Gastrocnemius medialis (tissue), 4 donors: ENCODE data around the gene TANGO6.

Source experiments
- POLR2A ChIP-seq, 2 donors: fragments of 450-650 bp; IDR thresholded peaks; one replicate each; pipeline ENCODE4 v1.6.1; 2017; ENCODE audit warnings: antibody characterized with exemption in 2 of 2, mild to moderate bottlenecking in 2 of 2, moderate library complexity in 2 of 2
- TF ChIP-seq, protein P1 (sequence below), 5 experiments: fragments of 450-650 bp in 3 of 5; fragments of 200-600 bp in 2 of 5; sonication (generic) in 2 of 5; IDR thresholded peaks in 4 of 5; conservative IDR thresholded peaks in 1 of 5; 1 replicate in 4 of 5; 2 replicates in 1 of 5; pipeline ENCODE4 v1.5.1; 2016 to 2019; ENCODE audit warnings: antibody characterized with exemption in 5 of 5, mild to moderate bottlenecking in 3 of 5, moderate library complexity in 3 of 5

DNA sequence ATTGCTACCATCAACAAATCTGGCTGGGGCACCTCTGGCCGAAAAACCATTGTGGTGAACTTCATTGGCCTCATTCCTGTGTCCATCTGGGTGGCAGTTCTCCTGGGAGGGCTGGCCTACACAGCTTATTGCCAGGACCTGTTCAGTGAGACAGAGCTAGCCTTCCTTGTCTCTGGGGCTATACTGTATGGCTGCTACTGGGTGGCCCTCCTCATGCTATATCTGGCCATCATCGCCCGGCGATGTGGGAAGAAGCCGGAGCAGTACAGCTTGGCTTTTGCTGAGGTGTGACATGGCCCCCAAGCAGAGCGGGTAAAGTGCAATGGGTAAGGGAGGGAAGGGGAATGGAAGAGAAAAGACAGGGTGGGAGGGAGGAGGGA is 271.6 kb downstream of the TANGO6 start:
- TF ChIP-seq, protein P1, sequence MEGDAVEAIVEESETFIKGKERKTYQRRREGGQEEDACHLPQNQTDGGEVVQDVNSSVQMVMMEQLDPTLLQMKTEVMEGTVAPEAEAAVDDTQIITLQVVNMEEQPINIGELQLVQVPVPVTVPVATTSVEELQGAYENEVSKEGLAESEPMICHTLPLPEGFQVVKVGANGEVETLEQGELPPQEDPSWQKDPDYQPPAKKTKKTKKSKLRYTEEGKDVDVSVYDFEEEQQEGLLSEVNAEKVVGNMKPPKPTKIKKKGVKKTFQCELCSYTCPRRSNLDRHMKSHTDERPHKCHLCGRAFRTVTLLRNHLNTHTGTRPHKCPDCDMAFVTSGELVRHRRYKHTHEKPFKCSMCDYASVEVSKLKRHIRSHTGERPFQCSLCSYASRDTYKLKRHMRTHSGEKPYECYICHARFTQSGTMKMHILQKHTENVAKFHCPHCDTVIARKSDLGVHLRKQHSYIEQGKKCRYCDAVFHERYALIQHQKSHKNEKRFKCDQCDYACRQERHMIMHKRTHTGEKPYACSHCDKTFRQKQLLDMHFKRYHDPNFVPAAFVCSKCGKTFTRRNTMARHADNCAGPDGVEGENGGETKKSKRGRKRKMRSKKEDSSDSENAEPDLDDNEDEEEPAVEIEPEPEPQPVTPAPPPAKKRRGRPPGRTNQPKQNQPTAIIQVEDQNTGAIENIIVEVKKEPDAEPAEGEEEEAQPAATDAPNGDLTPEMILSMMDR (IDR thresholded peaks at IDR 0.05 in 4 of 5, conservative IDR thresholded peaks at IDR 0.05 in 1 of 5), result no peak
- no peak for TF ChIP-seq POLR2A (IDR thresholded peaks at IDR 0.05)
